Measurements from ENCODE around the gene FMNL3.

DNA sequence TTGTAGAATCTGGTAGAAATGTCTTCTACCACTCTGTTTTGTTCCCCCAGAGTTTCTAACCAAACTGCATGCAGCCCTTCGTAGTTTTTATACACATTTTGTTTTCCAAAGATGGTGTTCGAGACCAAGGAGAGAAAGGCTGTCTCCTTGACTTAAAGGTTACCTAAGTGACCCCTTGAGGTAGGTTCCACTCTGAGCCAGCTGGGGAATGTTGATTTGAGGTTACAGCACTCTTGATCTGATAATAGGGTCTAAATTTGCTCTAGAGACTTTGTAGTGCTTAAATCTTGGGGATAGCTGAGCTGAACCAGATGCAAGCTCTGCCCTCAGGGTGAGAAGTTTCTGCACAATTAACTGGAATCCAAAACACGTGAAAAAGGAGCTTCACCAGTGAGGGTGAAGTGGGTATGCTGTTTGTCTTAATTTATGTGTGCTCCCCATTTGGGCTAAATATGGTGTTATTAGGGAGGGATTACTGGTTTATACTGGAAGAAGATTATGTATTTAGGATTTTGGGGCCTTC is 37.2 kb upstream of the FMNL3 start:
- TF ChIP-seq, protein P1, sequence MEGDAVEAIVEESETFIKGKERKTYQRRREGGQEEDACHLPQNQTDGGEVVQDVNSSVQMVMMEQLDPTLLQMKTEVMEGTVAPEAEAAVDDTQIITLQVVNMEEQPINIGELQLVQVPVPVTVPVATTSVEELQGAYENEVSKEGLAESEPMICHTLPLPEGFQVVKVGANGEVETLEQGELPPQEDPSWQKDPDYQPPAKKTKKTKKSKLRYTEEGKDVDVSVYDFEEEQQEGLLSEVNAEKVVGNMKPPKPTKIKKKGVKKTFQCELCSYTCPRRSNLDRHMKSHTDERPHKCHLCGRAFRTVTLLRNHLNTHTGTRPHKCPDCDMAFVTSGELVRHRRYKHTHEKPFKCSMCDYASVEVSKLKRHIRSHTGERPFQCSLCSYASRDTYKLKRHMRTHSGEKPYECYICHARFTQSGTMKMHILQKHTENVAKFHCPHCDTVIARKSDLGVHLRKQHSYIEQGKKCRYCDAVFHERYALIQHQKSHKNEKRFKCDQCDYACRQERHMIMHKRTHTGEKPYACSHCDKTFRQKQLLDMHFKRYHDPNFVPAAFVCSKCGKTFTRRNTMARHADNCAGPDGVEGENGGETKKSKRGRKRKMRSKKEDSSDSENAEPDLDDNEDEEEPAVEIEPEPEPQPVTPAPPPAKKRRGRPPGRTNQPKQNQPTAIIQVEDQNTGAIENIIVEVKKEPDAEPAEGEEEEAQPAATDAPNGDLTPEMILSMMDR (IDR thresholded peaks at IDR 0.05): no peak
- no peak for TF ChIP-seq POLR2A (IDR thresholded peaks at IDR 0.05)

Measured in body of pancreas (tissue), 4 donors.